Retinal pigment epithelial cell (primary cell): ENCODE results near the gene HS6ST3.

ENCODE experiments used
- DNase-seq: peaks from one replicate; pipeline ENCODE4 v3.0.0-alpha.2; 2010; ENCODE audit warnings: low read depth
- H3K4me3 ChIP-seq: 2 replicates; pipeline ENCODE4 v1.5.1; 2011; ENCODE audit warnings: mild to moderate bottlenecking, low read length, control low read depth, moderate library complexity
- CTCF ChIP-seq: conservative IDR thresholded peaks from 2 replicates; pipeline ENCODE4 v1.5.1; 2011; ENCODE audit warnings: low read depth, low read length, control low read depth, inconsistent platforms

The HS6ST3 gene

GRCh38 chr13:96141032-96141431, 51.1 kb downstream of the HS6ST3 start:
- TF ChIP-seq CTCF: peak; percentile 42
- H3K4me3 ChIP-seq: no peak overlapping the region
- DNase-seq: no peak

- no peak overlapping the region for H3K4me3 ChIP-seq
- DNase-seq: no peak
- TF ChIP-seq CTCF: no peak
Measured at GRCh38 chr13:96159725-96160124, 69.8 kb downstream of the HS6ST3 start.

GRCh38 chr13:96161141-96161540, 71.2 kb downstream of the HS6ST3 start:
- no peak for DNase-seq
- H3K4me3 ChIP-seq: no peak overlapping the region
- TF ChIP-seq CTCF: no peak

- no peak for DNase-seq
- no peak for TF ChIP-seq CTCF
- no peak overlapping the region for H3K4me3 ChIP-seq
Measured at GRCh38 chr13:96165840-96166239, 75.9 kb downstream of the HS6ST3 start.

GRCh38 chr13:96172066-96172465, 82.2 kb downstream of the HS6ST3 start:
- no peak for TF ChIP-seq CTCF
- H3K4me3 ChIP-seq: no peak overlapping the region
- DNase-seq: no peak

GRCh38 chr13:96178759-96179158, 88.9 kb downstream of the HS6ST3 start:
- no peak overlapping the region for H3K4me3 ChIP-seq
- no peak for TF ChIP-seq CTCF
- DNase-seq: no peak

GRCh38 chr13:96179309-96179708, 89.4 kb downstream of the HS6ST3 start:
- H3K4me3 ChIP-seq: no peak overlapping the region
- no peak for TF ChIP-seq CTCF
- DNase-seq: no peak
